CD4-positive, alpha-beta T cell treated with Interleukin-15 for 4 hours (primary cell): ENCODE measurements around the gene CARS1.

Source experiments
- DNase-seq: peaks from one replicate; pipeline ENCODE4 v3.0.0-alpha.2; 2020; ENCODE audit warnings: low spot score

The CARS1 gene

DNA sequence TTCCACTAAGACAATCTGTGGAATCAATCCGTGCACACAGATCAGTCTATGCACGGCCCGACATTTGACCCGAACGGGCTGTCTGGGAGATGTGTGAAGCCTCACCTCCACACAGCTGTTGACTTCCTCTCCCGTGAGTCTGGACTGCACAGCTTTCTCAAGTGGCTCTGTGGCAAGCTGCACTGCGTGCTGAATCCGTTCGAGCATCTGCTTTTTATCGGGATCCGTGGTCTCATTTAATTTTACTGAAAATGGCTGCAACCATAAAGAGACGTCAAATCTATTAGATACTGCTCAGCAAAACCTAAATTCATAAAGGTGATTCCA lies 19.3 kb downstream of the CARS1 start:
- no peak for DNase-seq

GRCh38 chr11:3037040-3037944 lies 19.9 kb downstream of the CARS1 start:
- peak; percentile 50 for DNase-seq

GRCh38 chr11:3036419-3036818 lies 20.8 kb downstream of the CARS1 start:
- DNase-seq: no peak

GRCh38 chr11:3035333-3035732 lies 21.9 kb downstream of the CARS1 start:
- DNase-seq: no peak

- no peak for DNase-seq
These were observed 26.7 kb downstream of the CARS1 start for GRCh38 chr11:3030289-3031070.

- DNase-seq: no peak
These were observed 28.4 kb downstream of the CARS1 start for GRCh38 chr11:3028813-3029212.

DNA sequence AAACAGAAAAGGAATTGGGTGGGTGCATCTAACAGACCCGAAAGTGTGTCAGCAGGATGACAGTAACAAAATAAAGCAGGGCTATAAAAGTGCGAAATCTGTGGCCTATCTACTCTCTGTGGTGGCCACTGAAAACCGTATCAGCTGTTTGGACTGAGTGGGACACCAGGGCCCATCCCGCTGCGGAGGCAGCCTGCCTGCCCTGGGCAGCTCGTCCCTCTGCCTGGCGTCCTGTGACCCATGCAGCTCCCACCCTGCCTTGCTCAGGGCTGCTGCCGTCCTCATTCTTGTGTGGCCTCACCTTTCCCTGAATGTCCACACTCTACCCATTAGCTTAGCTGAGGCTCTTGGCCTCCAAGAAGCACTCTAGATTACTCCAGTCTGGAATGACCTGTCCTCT lies 30.4 kb downstream of the CARS1 start:
- DNase-seq: no peak

GRCh38 chr11:3022982-3023381 lies 34.2 kb downstream of the CARS1 start:
- no peak for DNase-seq

GRCh38 chr11:3022300-3022967 lies 34.8 kb downstream of the CARS1 start:
- DNase-seq: no peak

- peak; percentile 40 for DNase-seq
These were observed 36.1 kb downstream of the CARS1 start for GRCh38 chr11:3021125-3021524.

DNA sequence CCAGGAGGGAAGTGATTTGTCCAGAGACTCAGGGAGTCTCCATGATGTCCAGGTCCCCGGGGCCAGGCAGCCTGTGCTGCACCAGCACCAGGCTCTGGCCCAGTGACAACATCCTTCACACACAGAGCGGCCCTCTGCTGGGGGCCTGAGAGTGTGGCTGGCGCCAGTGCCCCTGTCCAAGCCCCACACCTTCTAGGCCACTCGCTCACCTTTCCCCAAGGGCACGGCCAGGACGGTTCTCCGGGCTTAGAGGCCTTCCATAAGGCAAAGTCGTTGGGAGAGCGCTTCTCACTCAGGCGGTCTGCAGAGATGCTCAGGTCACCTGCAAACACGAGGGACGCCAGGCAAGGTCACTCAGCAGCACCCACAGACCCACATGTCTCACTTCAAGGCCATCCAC lies 37.2 kb downstream of the CARS1 start:
- DNase-seq: no peak

- DNase-seq: no peak
These were observed 38.6 kb downstream of the CARS1 start for GRCh38 chr11:3018596-3018995.

DNA sequence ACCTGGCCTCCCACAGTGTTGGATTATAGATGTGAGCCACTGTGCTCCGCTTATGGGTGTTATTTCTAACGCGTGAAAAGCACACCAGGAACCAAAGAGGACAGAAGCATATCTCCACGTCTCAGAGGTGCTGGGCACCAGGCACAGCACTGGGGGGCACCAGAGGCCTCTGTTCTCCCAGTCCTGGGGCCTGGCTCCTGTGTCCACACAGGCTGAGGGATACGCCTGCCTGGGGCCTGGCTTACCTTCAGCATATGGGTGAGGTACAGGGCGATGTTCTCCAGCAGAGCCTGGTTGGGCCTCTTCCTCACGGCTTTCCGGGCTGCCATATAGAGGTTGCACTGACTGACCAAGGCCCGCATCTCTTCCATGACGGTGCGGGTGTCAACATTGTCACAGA lies 40.4 kb downstream of the CARS1 start:
- DNase-seq: no peak

DNA sequence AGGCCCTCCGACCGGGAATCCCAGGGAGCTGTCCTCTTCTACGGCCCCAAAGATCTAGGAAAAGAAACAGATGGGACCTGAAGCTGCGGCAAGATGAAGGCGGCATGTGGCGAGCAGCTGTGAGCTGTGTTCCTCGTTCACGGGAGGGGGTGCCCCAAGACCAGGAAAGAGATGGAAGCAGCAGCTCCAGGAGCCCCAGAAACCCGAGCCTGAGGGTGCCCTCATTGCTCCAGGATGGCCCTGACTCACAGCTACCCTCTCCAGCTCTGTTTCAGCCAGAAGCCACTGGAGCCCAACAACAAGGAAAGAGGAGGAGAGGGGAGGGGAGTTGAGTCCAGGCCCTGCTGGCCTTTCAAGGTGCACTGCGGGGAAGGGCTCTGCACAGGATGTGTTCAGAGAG lies 41.4 kb downstream of the CARS1 start:
- no peak for DNase-seq

- DNase-seq: no peak
These were observed 42.3 kb downstream of the CARS1 start for GRCh38 chr11:3014943-3015342.

DNA sequence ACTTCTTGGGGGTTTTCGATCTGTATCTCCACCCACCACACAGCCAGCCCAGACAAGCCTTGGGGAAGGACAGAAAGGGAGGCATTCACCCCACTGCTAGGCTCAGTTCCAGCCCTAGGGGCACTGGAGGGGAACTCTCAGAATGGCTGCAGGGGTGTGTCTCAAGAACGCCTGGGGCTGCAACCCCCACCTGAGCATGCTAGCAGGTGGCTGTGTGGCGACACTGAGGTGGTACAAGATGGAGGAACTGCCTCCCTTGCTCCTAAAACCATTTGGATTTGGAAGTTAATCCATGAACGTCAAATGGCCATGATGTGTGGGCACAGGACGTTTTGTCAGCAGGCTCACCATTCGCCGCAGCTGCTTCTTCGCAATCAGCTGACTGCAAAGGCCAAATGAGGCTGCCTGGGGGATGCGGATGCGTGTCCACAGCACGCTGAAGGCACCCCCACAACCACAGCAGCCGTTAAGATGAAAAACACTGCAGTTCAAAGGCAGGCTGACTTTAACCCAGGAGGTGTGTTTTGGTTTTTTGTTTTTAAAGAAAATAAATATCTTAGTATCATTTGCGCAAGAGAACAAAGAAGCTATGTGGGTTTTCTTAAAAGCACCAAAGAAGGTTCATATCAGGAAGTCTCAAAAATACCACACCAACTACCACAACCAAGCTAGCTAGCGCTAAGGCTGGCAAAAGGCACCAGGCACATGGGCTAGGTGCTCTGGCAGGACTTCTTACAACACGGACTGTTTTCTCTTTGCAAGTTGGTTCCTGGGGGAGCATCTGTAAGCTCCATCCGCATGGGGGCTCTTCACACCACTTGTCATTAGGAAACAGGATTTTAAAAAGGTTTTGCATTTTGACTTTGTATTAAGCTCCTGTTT lies 42.9 kb downstream of the CARS1 start:
- peak; percentile 75 for DNase-seq

- DNase-seq: no peak
These were observed 45.0 kb downstream of the CARS1 start for GRCh38 chr11:3011891-3012885.

GRCh38 chr11:3010521-3011275 lies 46.5 kb downstream of the CARS1 start:
- DNase-seq: no peak

GRCh38 chr11:3010004-3010403 lies 47.2 kb downstream of the CARS1 start:
- no peak for DNase-seq

GRCh38 chr11:3009481-3009880 lies 47.7 kb downstream of the CARS1 start:
- DNase-seq: no peak
